ENCODE measurements around the gene NYAP2.

GRCh38 chr2:225598897-225599296 lies 199.4 kb downstream of the NYAP2 start:
- no peak for TF ChIP-seq CTCF (IDR thresholded peaks at IDR 0.05)
- TF ChIP-seq MAX (CRISPR knock-in tag; IDR thresholded peaks at IDR 0.05) = no peak

All from WTC11 (cell line).